Rectal smooth muscle tissue (tissue), 1 donor: ENCODE results near the gene XXYLT1.
A peak's percentile ranks its signal among the peaks of the same experiment; 100 is the strongest.

Experiments used
- H3K27ac ChIP-seq: one replicate; pipeline ENCODE4 v1.7.0; 2013; ENCODE audit warnings: low read depth, low read length, inconsistent platforms
- H3K27me3 ChIP-seq: one replicate; pipeline ENCODE4 v1.7.0; 2013; ENCODE audit warnings: low read length; ENCODE audit not compliant: control insufficient read depth, insufficient read depth
- H3K36me3 ChIP-seq: one replicate; pipeline ENCODE4 v1.7.0; 2013; ENCODE audit warnings: low read length; ENCODE audit not compliant: control insufficient read depth, insufficient read depth
- H3K4me1 ChIP-seq: one replicate; pipeline ENCODE4 v1.7.0; 2013; ENCODE audit warnings: low read length; ENCODE audit not compliant: control insufficient read depth, insufficient read depth
- H3K4me3 ChIP-seq: one replicate; pipeline ENCODE4 v1.7.0; 2013; ENCODE audit warnings: low read length
- H3K9ac ChIP-seq: one replicate; pipeline ENCODE4 v1.7.0; 2013; ENCODE audit warnings: low read length

Gene XXYLT1

GRCh38 chr3:195254454-195255175, 16.3 kb downstream of the XXYLT1 start:
- H3K27me3 ChIP-seq: no peaks in the 10 kb centered on the region
- H3K4me1 ChIP-seq: peaks cover 34% of the 10 kb centered on the region
- no peak overlapping the region for H3K4me3 ChIP-seq
- peak overlapping the region; percentile 13 for H3K27ac ChIP-seq
- H3K9ac ChIP-seq: no peak overlapping the region
- H3K36me3 ChIP-seq: no peaks in the 10 kb centered on the region

- Histone ChIP-seq H3K36me3 (no peaks in the 10 kb centered on the region), H3K27ac (peak overlapping the region; percentile 81)
Measured at GRCh38 chr3:195253923-195254432, 17.0 kb downstream of the XXYLT1 start.

GRCh38 chr3:195251336-195252065, 19.5 kb downstream of the XXYLT1 start:
- peak overlapping the region; percentile 44 for H3K27ac ChIP-seq
- H3K9ac ChIP-seq: no peak overlapping the region
- H3K36me3 ChIP-seq: no peaks in the 10 kb centered on the region
- H3K27me3 ChIP-seq: no peaks in the 10 kb centered on the region
- H3K4me3 ChIP-seq: no peak overlapping the region
- peaks cover 11% of the 10 kb centered on the region for H3K4me1 ChIP-seq

More at GRCh38 chr3:195253923-195254432, 17.0 kb downstream of the XXYLT1 start:
- no peak overlapping the region for H3K4me3 ChIP-seq
- H3K9ac ChIP-seq: no peak overlapping the region
- H3K4me1 ChIP-seq: peaks cover 30% of the 10 kb centered on the region
- H3K27me3 ChIP-seq: no peaks in the 10 kb centered on the region

GRCh38 chr3:195250473-195251251, 20.3 kb downstream of the XXYLT1 start:
- H3K4me1 ChIP-seq: peaks cover 11% of the 10 kb centered on the region
- H3K4me3 ChIP-seq: no peak overlapping the region
- H3K27me3 ChIP-seq: no peaks in the 10 kb centered on the region
- no peak overlapping the region for H3K9ac ChIP-seq
- H3K27ac ChIP-seq: peak overlapping the region; percentile 39
- no peaks in the 10 kb centered on the region for H3K36me3 ChIP-seq

- H3K4me1 ChIP-seq: peaks cover 11% of the 10 kb centered on the region
- no peaks in the 10 kb centered on the region for H3K36me3 ChIP-seq
- H3K27ac ChIP-seq: no peak overlapping the region
- no peak overlapping the region for H3K4me3 ChIP-seq
- no peaks in the 10 kb centered on the region for H3K27me3 ChIP-seq
- H3K9ac ChIP-seq: no peak overlapping the region
Measured at GRCh38 chr3:195249858-195250464, 21.0 kb downstream of the XXYLT1 start.

GRCh38 chr3:195249057-195249770, 21.7 kb downstream of the XXYLT1 start:
- Histone ChIP-seq H3K27me3 (no peaks in the 10 kb centered on the region), H3K27ac (no peak overlapping the region), H3K4me3 (no peak overlapping the region), H3K9ac (no peak overlapping the region), H3K36me3 (no peaks in the 10 kb centered on the region), H3K4me1 (peaks cover 11% of the 10 kb centered on the region)

- Histone ChIP-seq H3K9ac (no peak overlapping the region), H3K27me3 (no peaks in the 10 kb centered on the region), H3K4me1 (peaks cover 11% of the 10 kb centered on the region), H3K4me3 (no peak overlapping the region), H3K36me3 (no peaks in the 10 kb centered on the region), H3K27ac (no peak overlapping the region)
Measured at GRCh38 chr3:195248281-195248680, 22.7 kb downstream of the XXYLT1 start.

- H3K27ac ChIP-seq: no peak overlapping the region
Measured at GRCh38 chr3:195247863-195248189, 23.1 kb downstream of the XXYLT1 start.

GRCh38 chr3:195247086-195247862, 23.7 kb downstream of the XXYLT1 start:
- Histone ChIP-seq H3K9ac (no peak overlapping the region), H3K4me3 (no peak overlapping the region), H3K4me1 (peaks cover 11% of the 10 kb centered on the region), H3K36me3 (no peaks in the 10 kb centered on the region), H3K27me3 (no peaks in the 10 kb centered on the region), H3K27ac (no peak overlapping the region)

More at GRCh38 chr3:195247863-195248189, 23.1 kb downstream of the XXYLT1 start:
- Histone ChIP-seq H3K4me1 (peaks cover 11% of the 10 kb centered on the region), H3K4me3 (no peak overlapping the region), H3K27me3 (no peaks in the 10 kb centered on the region), H3K9ac (no peak overlapping the region), H3K36me3 (no peaks in the 10 kb centered on the region)

GRCh38 chr3:195246581-195246995, 24.4 kb downstream of the XXYLT1 start:
- Histone ChIP-seq H3K4me1 (peaks cover 8% of the 10 kb centered on the region), H3K27ac (no peak overlapping the region), H3K9ac (no peak overlapping the region), H3K36me3 (no peaks in the 10 kb centered on the region), H3K4me3 (no peak overlapping the region), H3K27me3 (no peaks in the 10 kb centered on the region)

GRCh38 chr3:195245531-195245951, 25.4 kb downstream of the XXYLT1 start:
- H3K9ac ChIP-seq: no peak overlapping the region
- no peaks in the 10 kb centered on the region for H3K27me3 ChIP-seq
- H3K4me1 ChIP-seq: peaks cover 2% of the 10 kb centered on the region
- H3K27ac ChIP-seq: no peak overlapping the region
- H3K4me3 ChIP-seq: no peak overlapping the region
- no peaks in the 10 kb centered on the region for H3K36me3 ChIP-seq
